K562 (cell line): ENCODE data around the gene TYRO3. TPM values are rescaled to one million over a fixed set of nuclear protein-coding genes. Genes with fewer than 3 reads are reported as not detected.
"Not testable (repeated sequence)": the region's sequence is repeated elsewhere in the genome, so short reads cannot be mapped to it uniquely, and the experiment has no call there.

Experiments
- ATAC-seq: fragments of 200-7000 bp; cut with Tn5 transposase; 3 replicates; pipeline ENCODE4 v1.9.1; 2020; ENCODE audit warnings: moderate library complexity
- BruUV-seq: library from RNA; stranded (reverse); fragments of 400-500 nt; replicated peaks from 2 replicates; lab custom pipeline; 2021; lab: Mats Ljungman, UMichigan
- CTCF ChIA-PET: fragments of 300-600 bp; formaldehyde crosslinking; extraction: SDS; loops from one replicate; lab custom pipeline; 2021; ENCODE audit warnings: low intra/inter-chr PET ratio; lab: Yijun Ruan, JAX
- POLR2A ChIA-PET: fragments of 300-600, 350-650 bp; sonication (Branson Sonifier 250); formaldehyde crosslinking; extraction: SDS; loops from one replicate; lab custom pipeline; 2021; ENCODE audit warnings: antibody characterized with exemption, inconsistent platforms; lab: Yijun Ruan, JAX
- DNase-seq, 4 experiments: peaks; one replicate each; pipeline versions ENCODE4 v3.0.0 to v3.0.0-alpha.2; 2011 to 2018; ENCODE audit warnings: low spot score in 3 of 4, mixed read lengths in 3 of 4; ENCODE audit errors: extremely low read depth in 1 of 4
- FAIRE-seq: peaks from 2 replicates; lab custom pipeline; 2011; peaks lifted over from hg19 to GRCh38; lab: Jason Lieb, UNC
- H2AFZ ChIP-seq: 2 replicates; pipeline ENCODE4 v1.6.0; 2011; ENCODE audit warnings: low read depth, low read length, control low read depth, inconsistent platforms
- H3K27ac ChIP-seq: fragments of 200-600 bp; 3 replicates; pipeline ENCODE4 v1.8.0; 2011; ENCODE audit warnings: low read depth, mild to moderate bottlenecking, control low read depth, inconsistent platforms, low read length, moderate library complexity, mixed read lengths; ENCODE audit errors: extremely low read depth
- H3K27me3 ChIP-seq, 2 experiments: fragments of 300-600 bp in 1 of 2; 2 replicates in 1 of 2; 3 replicates in 1 of 2; pipeline versions ENCODE4 v1.6.0 to v1.8.0; 2011; ENCODE audit warnings: inconsistent platforms in 2 of 2, low read length in 2 of 2, mild to moderate bottlenecking in 1 of 2, mixed read lengths in 1 of 2, moderate library complexity in 1 of 2; ENCODE audit not compliant: control insufficient read depth in 2 of 2, insufficient read depth in 2 of 2
- H3K36me3 ChIP-seq: fragments of 300-600 bp; 3 replicates; pipeline ENCODE4 v1.8.0; 2011; ENCODE audit warnings: mild to moderate bottlenecking, low read length, inconsistent platforms; ENCODE audit not compliant: control insufficient read depth, insufficient read depth
- H3K4me1 ChIP-seq, 2 experiments: fragments of 200-600 bp in 1 of 2; replicated peaks in 1 of 2; 2 replicates in 1 of 2; 3 replicates in 1 of 2; pipeline versions ENCODE4 v1.5.1 to v1.8.0; 2011; ENCODE audit warnings: inconsistent platforms in 2 of 2, low read length in 2 of 2, mild to moderate bottlenecking in 1 of 2, mixed read lengths in 1 of 2, moderate library complexity in 1 of 2; ENCODE audit not compliant: control insufficient read depth in 2 of 2, insufficient read depth in 2 of 2
- H3K4me2 ChIP-seq: 2 replicates; pipeline ENCODE4 v1.6.1; 2011; ENCODE audit warnings: low read length, control low read depth, inconsistent platforms, mixed read lengths; ENCODE audit not compliant: insufficient read depth
- H3K4me3 ChIP-seq: fragments of 200-600 bp; sonication (generic), shearing (Covaris generic); 2 replicates; pipeline ENCODE4 v1.5.1; 2016; ENCODE audit warnings: control low read depth, inconsistent platforms
- H3K79me2 ChIP-seq: fragments of 200-600 bp; 3 replicates; pipeline ENCODE4 v1.8.0; 2011; ENCODE audit warnings: low read length, inconsistent platforms; ENCODE audit not compliant: control insufficient read depth, insufficient read depth
- H3K9ac ChIP-seq, 2 experiments: 2 replicates each; pipeline versions ENCODE4 v1.6.0 to v1.6.1; 2011; ENCODE audit warnings: low read depth in 2 of 2, low read length in 2 of 2, control low read depth in 1 of 2, inconsistent platforms in 1 of 2, mild to moderate bottlenecking in 1 of 2, mixed read lengths in 1 of 2; ENCODE audit not compliant: insufficient read depth in 1 of 2
- H3K9me1 ChIP-seq: one replicate; pipeline ENCODE4 v1.6.0; 2011; ENCODE audit warnings: inconsistent platforms, mild to moderate bottlenecking, low read length, moderate library complexity; ENCODE audit not compliant: control insufficient read depth, insufficient read depth
- H3K9me3 ChIP-seq: replicated peaks from 2 replicates; pipeline ENCODE4 v1.5.1; 2011; ENCODE audit warnings: low read depth, low read length, inconsistent platforms; ENCODE audit not compliant: control insufficient read depth, insufficient read depth
- H4K20me1 ChIP-seq: replicated peaks from 2 replicates; pipeline ENCODE4 v1.6.1; 2011; ENCODE audit warnings: low read length, inconsistent platforms, mixed read lengths; ENCODE audit not compliant: control insufficient read depth, insufficient read depth
- CEBPB ChIP-seq: fragments of 450-650 bp; IDR thresholded peaks from 2 replicates; pipeline ENCODE4 v1.6.1; 2016; ENCODE audit warnings: missing genetic modification characterization, missing compliant biosample characterization
- ESRRA ChIP-seq: fragments of 450-650 bp; IDR thresholded peaks from 2 replicates; pipeline ENCODE4 v1.6.1; 2014; ENCODE audit warnings: low read depth, mild to moderate bottlenecking, moderate library complexity, borderline replicate concordance
- REST ChIP-seq, 2 experiments: fragments of 450-650 bp; formaldehyde crosslinking in 1 of 2; IDR thresholded peaks; 2 replicates each; pipeline versions ENCODE4 v1.4.0 to v1.6.1; 2014 to 2020; ENCODE audit warnings: mild to moderate bottlenecking in 2 of 2, borderline replicate concordance in 1 of 2, low read depth in 1 of 2
- RFX1 ChIP-seq: fragments of 450-650 bp; IDR thresholded peaks from 2 replicates; pipeline ENCODE4 v1.6.1; 2016; ENCODE audit warnings: mild to moderate bottlenecking, moderate library complexity
- YY1 ChIP-seq, 3 experiments: IDR thresholded peaks; 2 replicates each; pipeline ENCODE4 v1.6.1; 2011; ENCODE audit warnings: low read length in 2 of 3, mild to moderate bottlenecking in 2 of 3, moderate library complexity in 2 of 3, borderline replicate concordance in 1 of 3, control low read depth in 1 of 3, low read depth in 1 of 3; ENCODE audit not compliant: insufficient read depth in 3 of 3, insufficient replicate concordance in 2 of 3, control insufficient read depth in 1 of 3, insufficient read length in 1 of 3; ENCODE audit errors: extremely low read depth in 1 of 3
- WGBS: fragments of 100-300 bp; shearing (Covaris generic); methylation state at CpG from one replicate; pipeline ENCODE4 v1.1.6; 2016; ENCODE audit warnings: low coverage, mixed read lengths; ENCODE audit not compliant: insufficient coverage; ENCODE audit errors: missing lambda C conversion rate; 5-methylcytosine and 5-hydroxymethylcytosine counted together
- in situ Hi-C: fragments of 300-500 bp; cut with MboI; formaldehyde crosslinking; loops from 4 replicates; pipeline ENCODE4 v1.15.0; 2018; ENCODE audit warnings: inconsistent platforms, mixed read lengths
- intact Hi-C: fragments of 100-400 bp; cut with micrococcal nuclease; formaldehyde crosslinking; loops from 2 replicates; pipeline ENCODE4 v1.14.2; 2022
- polyA plus RNA-seq, 8 experiments: library from polyadenylated mRNA; depleted of rRNA in 4 of 8; stranded (reverse) in 5 of 8; unstranded in 3 of 8; fragments of >200 nt; fragmentation: Nextera tagmentation in 2 of 8; fragmentation: Illumina TruSeq in 1 of 8; extraction: Ambion mirVana in 2 of 8; extraction: Trizol in 1 of 8; gene quantifications; 2 replicates each; pipeline versions ENCODE4 v1.2.1 to v1.2.3, GENCODE V29; 2011 to 2014; ENCODE audit warnings: inconsistent platforms in 1 of 8, missing spikeins in 1 of 8
- total RNA-seq, 7 experiments: library from RNA; depleted of rRNA in 6 of 7; stranded (reverse); fragments of >200 nt in 6 of 7; fragmentation: Illumina TruSeq in 2 of 7; extraction: Trizol in 2 of 7; gene quantifications; 2 replicates each; pipeline versions ENCODE4 v1.2.1 to v1.2.3, GENCODE V29; 2011 to 2021; ENCODE audit warnings: low replicate concordance in 1 of 7

Gene TYRO3
- total and polyA plus RNA-seq, 9 of the 15 experiments (the other 6 are each of a cell fraction or from before 2014, with no cell fraction given), result 2.6 to 39.6 (median 18.6) TPM

- H3K79me2 ChIP-seq; H3K27ac ChIP-seq; POLR2A ChIA-PET; in situ Hi-C loops; BruUV-seq; H4K20me1 ChIP-seq; H3K4me2 ChIP-seq; H3K27me3 ChIP-seq; H3K9me3 ChIP-seq; H3K4me3 ChIP-seq; intact Hi-C loops; CTCF ChIA-PET; H2AFZ ChIP-seq; DNase-seq; H3K9me1 ChIP-seq; TF ChIP-seq REST (CRISPR knock-in tag; IDR thresholded peaks at IDR 0.05; ENCODE audit: low read depth): not testable (repeated sequence)
- 48% methylated on average over 14 of the region's 14 CpGs for WGBS
- 0 out of 2 replicates have a peak, but pooled peaks have one; percentile 25 for TF ChIP-seq CEBPB (tag)
- TF ChIP-seq ESRRA, result 0 out of 2 replicates have a peak, but pooled peaks have one; percentile 50
- peak in 1 of 3 experiments; percentile 67 for TF ChIP-seq YY1 (IDR thresholded peaks at IDR 0.05; ENCODE audit: borderline replicate concordance in 1 of 3, control insufficient read depth in 1 of 3, extremely low read depth in 1 of 3, insufficient read depth in 3 of 3, insufficient read length in 1 of 3, insufficient replicate concordance in 2 of 3, low read depth in 1 of 3, low read length in 2 of 3)
- peak; percentile 31; the same call in 1 of the 2 replicates for TF ChIP-seq REST (IDR thresholded peaks at IDR 0.05; ENCODE audit: borderline replicate concordance)
- peak; percentile 44; the same call in 1 of the 2 replicates for TF ChIP-seq RFX1
- TF ChIP-seq, all 486 proteins: peak for 5; not testable (repeated sequence) for 481
- not testable (repeated sequence) for H3K9ac ChIP-seq, H3K4me1 ChIP-seq, FAIRE-seq, H3K36me3 ChIP-seq, ATAC-seq
Measured at GRCh38 chr15:41586531-41587282, 27.7 kb downstream of the TYRO3 start.
